Stomach (tissue), 4 donors: ENCODE data around the gene SLC25A33.

ENCODE experiments used
- EP300 ChIP-seq: sonication (generic); formaldehyde crosslinking; IDR thresholded peaks from one replicate; pipeline ENCODE4 v1.6.1; 2017; ENCODE audit warnings: antibody characterized with exemption
- POLR2A ChIP-seq, 4 donors: fragments of 450-650 bp; IDR thresholded peaks; one replicate each; pipeline ENCODE4 v1.6.1; 2016; ENCODE audit warnings: antibody characterized with exemption in 4 of 4, control low read depth in 2 of 4, mild to moderate bottlenecking in 1 of 4, moderate library complexity in 1 of 4
- TF ChIP-seq, protein P1 (sequence below), 7 experiments: fragments of 450-650 bp in 4 of 7; fragments of 200-600 bp in 3 of 7; sonication (generic) in 3 of 7; IDR thresholded peaks; one replicate each; pipeline ENCODE4 v1.5.1; 2016 to 2019; ENCODE audit warnings: antibody characterized with exemption in 7 of 7, control low read depth in 2 of 7, mild to moderate bottlenecking in 1 of 7

DNA sequence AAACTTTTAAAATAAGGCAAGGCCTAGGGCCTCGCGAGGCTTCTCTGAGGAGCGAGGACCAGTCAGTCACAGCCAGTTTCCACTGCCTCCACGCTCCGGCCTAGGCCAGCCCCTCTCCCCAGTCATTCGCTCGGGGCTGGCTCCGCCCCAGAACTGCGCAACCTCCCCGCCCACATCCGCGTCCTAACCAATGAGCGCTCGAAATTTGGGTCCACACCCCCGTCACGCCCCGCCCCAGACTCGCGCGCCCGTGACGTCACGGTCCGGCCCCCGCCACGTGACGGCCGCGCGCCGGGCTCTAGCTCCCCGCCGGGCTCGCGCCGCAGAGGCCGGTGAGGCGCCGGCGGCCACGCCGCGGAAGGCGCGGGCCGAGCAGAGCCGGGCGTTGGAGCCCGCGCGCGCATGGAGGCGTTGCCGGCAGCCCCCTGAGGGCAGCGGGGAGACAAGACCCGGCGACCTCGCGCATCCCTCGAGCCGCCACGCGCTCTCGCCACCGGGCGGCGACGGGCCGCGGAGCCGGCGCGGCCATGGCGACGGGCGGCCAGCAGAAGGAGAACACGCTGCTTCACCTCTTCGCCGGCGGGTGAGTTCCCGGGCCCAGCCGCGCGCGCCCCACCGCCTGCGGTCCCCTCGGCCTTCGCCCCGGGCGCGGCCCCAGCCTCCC is at the start of gene SLC25A33:
- peak; percentile 45 for TF ChIP-seq EP300
- TF ChIP-seq, protein P1, sequence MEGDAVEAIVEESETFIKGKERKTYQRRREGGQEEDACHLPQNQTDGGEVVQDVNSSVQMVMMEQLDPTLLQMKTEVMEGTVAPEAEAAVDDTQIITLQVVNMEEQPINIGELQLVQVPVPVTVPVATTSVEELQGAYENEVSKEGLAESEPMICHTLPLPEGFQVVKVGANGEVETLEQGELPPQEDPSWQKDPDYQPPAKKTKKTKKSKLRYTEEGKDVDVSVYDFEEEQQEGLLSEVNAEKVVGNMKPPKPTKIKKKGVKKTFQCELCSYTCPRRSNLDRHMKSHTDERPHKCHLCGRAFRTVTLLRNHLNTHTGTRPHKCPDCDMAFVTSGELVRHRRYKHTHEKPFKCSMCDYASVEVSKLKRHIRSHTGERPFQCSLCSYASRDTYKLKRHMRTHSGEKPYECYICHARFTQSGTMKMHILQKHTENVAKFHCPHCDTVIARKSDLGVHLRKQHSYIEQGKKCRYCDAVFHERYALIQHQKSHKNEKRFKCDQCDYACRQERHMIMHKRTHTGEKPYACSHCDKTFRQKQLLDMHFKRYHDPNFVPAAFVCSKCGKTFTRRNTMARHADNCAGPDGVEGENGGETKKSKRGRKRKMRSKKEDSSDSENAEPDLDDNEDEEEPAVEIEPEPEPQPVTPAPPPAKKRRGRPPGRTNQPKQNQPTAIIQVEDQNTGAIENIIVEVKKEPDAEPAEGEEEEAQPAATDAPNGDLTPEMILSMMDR (IDR thresholded peaks at IDR 0.05): no peak
- no peak for TF ChIP-seq POLR2A (IDR thresholded peaks at IDR 0.05)
